ENCODE data around the gene DTX3.
"Not testable (repeated sequence)": the region's sequence is repeated elsewhere in the genome, so short reads cannot be mapped to it uniquely, and the experiment has no call there.

Gene DTX3

GRCh38 chr12:57604454-57604991 is at the start of gene DTX3:
Gene DTX3 (plus strand): TSS chr12:57604824. CDS start chr12:57606518, 1,694 bp downstream.
- no peak for DNase-seq (ENCODE audit: low read depth in 2 of 3, low spot score in 2 of 3)

- no peak for DNase-seq (ENCODE audit: low read depth in 2 of 3, low spot score in 2 of 3)
These were observed 49.7 kb upstream of the DTX3 start for GRCh38 chr12:57554897-57555296.

- no peak for DNase-seq (ENCODE audit: low read depth in 2 of 3, low spot score in 2 of 3)
These were observed 45.8 kb upstream of the DTX3 start for GRCh38 chr12:57558864-57559263.

- DNase-seq (ENCODE audit: low read depth in 2 of 3, low spot score in 2 of 3), result no peak
These were observed 44.1 kb upstream of the DTX3 start for GRCh38 chr12:57560516-57560915.

GRCh38 chr12:57561117-57561516 is 43.5 kb upstream of the DTX3 start:
- DNase-seq (ENCODE audit: low read depth in 2 of 3, low spot score in 2 of 3), result not testable (repeated sequence)

- DNase-seq (ENCODE audit: low read depth in 2 of 3, low spot score in 2 of 3), result no peak
These were observed 41.3 kb upstream of the DTX3 start for GRCh38 chr12:57563358-57563757.

- no peak for DNase-seq (ENCODE audit: low read depth in 2 of 3, low spot score in 2 of 3)
These were observed 40.4 kb upstream of the DTX3 start for GRCh38 chr12:57564178-57564740.

- DNase-seq (ENCODE audit: low read depth in 2 of 3, low spot score in 2 of 3), result no peak
These were observed 35.8 kb upstream of the DTX3 start for GRCh38 chr12:57568838-57569237.

GRCh38 chr12:57569858-57570257 is 34.8 kb upstream of the DTX3 start:
- no peak for DNase-seq (ENCODE audit: low read depth in 2 of 3, low spot score in 2 of 3)

- DNase-seq (ENCODE audit: low read depth in 2 of 3, low spot score in 2 of 3), result not testable (repeated sequence)
These were observed 34.2 kb upstream of the DTX3 start for GRCh38 chr12:57570438-57570837.

GRCh38 chr12:57571926-57572762 is 32.5 kb upstream of the DTX3 start:
- DNase-seq (ENCODE audit: low read depth in 2 of 3, low spot score in 2 of 3), result no peak

- no peak for DNase-seq (ENCODE audit: low read depth in 2 of 3, low spot score in 2 of 3)
These were observed 29.8 kb upstream of the DTX3 start for GRCh38 chr12:57574795-57575194.

GRCh38 chr12:57575771-57576612 is 28.6 kb upstream of the DTX3 start:
- no peak for DNase-seq (ENCODE audit: low read depth in 2 of 3, low spot score in 2 of 3)

- no peak for DNase-seq (ENCODE audit: low read depth in 2 of 3, low spot score in 2 of 3)
These were observed 27.9 kb upstream of the DTX3 start for GRCh38 chr12:57576613-57577160.

GRCh38 chr12:57577981-57578758 is 26.5 kb upstream of the DTX3 start:
- no peak for DNase-seq (ENCODE audit: low read depth in 2 of 3, low spot score in 2 of 3)

- no peak for DNase-seq (ENCODE audit: low read depth in 2 of 3, low spot score in 2 of 3)
These were observed 25.6 kb upstream of the DTX3 start for GRCh38 chr12:57579011-57579410.

GRCh38 chr12:57579677-57580465 is 24.8 kb upstream of the DTX3 start:
- DNase-seq (ENCODE audit: low read depth in 2 of 3, low spot score in 2 of 3), result no peak

GRCh38 chr12:57580466-57580795 is 24.2 kb upstream of the DTX3 start:
- DNase-seq (ENCODE audit: low read depth in 2 of 3, low spot score in 2 of 3), result no peak

- DNase-seq (ENCODE audit: low read depth in 2 of 3, low spot score in 2 of 3), result no peak
These were observed 22.8 kb upstream of the DTX3 start for GRCh38 chr12:57581802-57582201.

GRCh38 chr12:57582440-57582839 is 22.2 kb upstream of the DTX3 start:
- no peak for DNase-seq (ENCODE audit: low read depth in 2 of 3, low spot score in 2 of 3)
